Thyroid gland (tissue), 4 donors: Measurements from ENCODE around the gene DIPK1C.

ENCODE experiments used
- POLR2A ChIP-seq, 2 donors: fragments of 450-650 bp; IDR thresholded peaks; one replicate each; pipeline ENCODE4 v1.6.1; 2017; ENCODE audit warnings: antibody characterized with exemption in 2 of 2, mild to moderate bottlenecking in 2 of 2, moderate library complexity in 1 of 2
- TF ChIP-seq, protein P1 (sequence below), 6 experiments: fragments of 200-600 bp in 3 of 6; fragments of 450-650 bp in 3 of 6; sonication (generic) in 3 of 6; IDR thresholded peaks; one replicate each; pipeline ENCODE4 v1.5.1; 2016 to 2019; ENCODE audit warnings: antibody characterized with exemption in 6 of 6, mild to moderate bottlenecking in 2 of 6, inconsistent platforms in 1 of 6, moderate library complexity in 1 of 6

DNA sequence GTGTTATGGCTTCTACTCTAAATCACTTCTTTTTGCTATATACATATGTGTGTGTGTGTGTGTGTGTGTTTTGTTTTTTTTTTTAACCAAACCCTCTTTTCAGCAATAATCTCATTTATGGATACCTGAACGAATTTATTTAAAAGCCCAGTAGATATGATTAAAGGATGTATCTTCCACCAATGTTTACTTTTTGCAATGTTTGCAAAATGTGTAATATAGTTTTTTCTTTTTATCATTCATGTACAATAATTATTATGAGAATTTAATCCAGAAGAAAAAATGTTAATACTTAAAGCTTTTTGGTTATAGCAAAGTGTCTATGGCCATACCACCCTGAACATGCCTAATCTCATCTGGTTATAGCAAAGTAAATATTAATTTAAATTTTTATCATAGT, 37.4 kb upstream of the DIPK1C start:
- TF ChIP-seq, protein P1, sequence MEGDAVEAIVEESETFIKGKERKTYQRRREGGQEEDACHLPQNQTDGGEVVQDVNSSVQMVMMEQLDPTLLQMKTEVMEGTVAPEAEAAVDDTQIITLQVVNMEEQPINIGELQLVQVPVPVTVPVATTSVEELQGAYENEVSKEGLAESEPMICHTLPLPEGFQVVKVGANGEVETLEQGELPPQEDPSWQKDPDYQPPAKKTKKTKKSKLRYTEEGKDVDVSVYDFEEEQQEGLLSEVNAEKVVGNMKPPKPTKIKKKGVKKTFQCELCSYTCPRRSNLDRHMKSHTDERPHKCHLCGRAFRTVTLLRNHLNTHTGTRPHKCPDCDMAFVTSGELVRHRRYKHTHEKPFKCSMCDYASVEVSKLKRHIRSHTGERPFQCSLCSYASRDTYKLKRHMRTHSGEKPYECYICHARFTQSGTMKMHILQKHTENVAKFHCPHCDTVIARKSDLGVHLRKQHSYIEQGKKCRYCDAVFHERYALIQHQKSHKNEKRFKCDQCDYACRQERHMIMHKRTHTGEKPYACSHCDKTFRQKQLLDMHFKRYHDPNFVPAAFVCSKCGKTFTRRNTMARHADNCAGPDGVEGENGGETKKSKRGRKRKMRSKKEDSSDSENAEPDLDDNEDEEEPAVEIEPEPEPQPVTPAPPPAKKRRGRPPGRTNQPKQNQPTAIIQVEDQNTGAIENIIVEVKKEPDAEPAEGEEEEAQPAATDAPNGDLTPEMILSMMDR (IDR thresholded peaks at IDR 0.05), result no peak
- no peak for TF ChIP-seq POLR2A (IDR thresholded peaks at IDR 0.05)
